Gastrocnemius medialis (tissue), 4 donors: ENCODE data around the gene NUDT9.

Experiments
- POLR2A ChIP-seq, 2 donors: fragments of 450-650 bp; IDR thresholded peaks; one replicate each; pipeline ENCODE4 v1.6.1; 2017; ENCODE audit warnings: antibody characterized with exemption in 2 of 2, mild to moderate bottlenecking in 2 of 2, moderate library complexity in 2 of 2
- TF ChIP-seq, protein P1 (sequence below), 5 experiments: fragments of 450-650 bp in 3 of 5; fragments of 200-600 bp in 2 of 5; sonication (generic) in 2 of 5; IDR thresholded peaks in 4 of 5; conservative IDR thresholded peaks in 1 of 5; 1 replicate in 4 of 5; 2 replicates in 1 of 5; pipeline ENCODE4 v1.5.1; 2016 to 2019; ENCODE audit warnings: antibody characterized with exemption in 5 of 5, mild to moderate bottlenecking in 3 of 5, moderate library complexity in 3 of 5

DNA sequence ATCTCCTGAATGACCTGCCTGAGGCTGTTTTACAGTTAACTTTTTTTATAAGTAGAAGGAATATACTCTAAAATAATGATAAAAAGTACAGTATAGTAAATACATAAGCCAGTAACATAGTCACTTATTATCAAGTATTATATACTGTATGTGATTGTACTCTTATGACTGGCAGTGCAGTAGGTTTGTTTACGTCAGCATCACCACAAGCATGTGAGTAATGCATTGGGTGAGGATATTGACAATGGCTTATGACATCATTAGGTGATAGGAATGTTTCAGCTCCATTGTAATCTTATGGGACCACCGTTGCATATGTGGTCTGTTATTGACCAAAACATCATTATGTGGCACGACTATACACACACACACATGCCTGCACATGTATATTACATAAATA, 20.5 kb downstream of the NUDT9 start:
- TF ChIP-seq, protein P1, sequence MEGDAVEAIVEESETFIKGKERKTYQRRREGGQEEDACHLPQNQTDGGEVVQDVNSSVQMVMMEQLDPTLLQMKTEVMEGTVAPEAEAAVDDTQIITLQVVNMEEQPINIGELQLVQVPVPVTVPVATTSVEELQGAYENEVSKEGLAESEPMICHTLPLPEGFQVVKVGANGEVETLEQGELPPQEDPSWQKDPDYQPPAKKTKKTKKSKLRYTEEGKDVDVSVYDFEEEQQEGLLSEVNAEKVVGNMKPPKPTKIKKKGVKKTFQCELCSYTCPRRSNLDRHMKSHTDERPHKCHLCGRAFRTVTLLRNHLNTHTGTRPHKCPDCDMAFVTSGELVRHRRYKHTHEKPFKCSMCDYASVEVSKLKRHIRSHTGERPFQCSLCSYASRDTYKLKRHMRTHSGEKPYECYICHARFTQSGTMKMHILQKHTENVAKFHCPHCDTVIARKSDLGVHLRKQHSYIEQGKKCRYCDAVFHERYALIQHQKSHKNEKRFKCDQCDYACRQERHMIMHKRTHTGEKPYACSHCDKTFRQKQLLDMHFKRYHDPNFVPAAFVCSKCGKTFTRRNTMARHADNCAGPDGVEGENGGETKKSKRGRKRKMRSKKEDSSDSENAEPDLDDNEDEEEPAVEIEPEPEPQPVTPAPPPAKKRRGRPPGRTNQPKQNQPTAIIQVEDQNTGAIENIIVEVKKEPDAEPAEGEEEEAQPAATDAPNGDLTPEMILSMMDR (IDR thresholded peaks at IDR 0.05 in 4 of 5, conservative IDR thresholded peaks at IDR 0.05 in 1 of 5) = no peak
- no peak for TF ChIP-seq POLR2A (IDR thresholded peaks at IDR 0.05)
